ENCODE data around the gene SEZ6L. TPM values are rescaled to one million over a fixed set of nuclear protein-coding genes. Genes with fewer than 3 reads are reported as not detected.

The SEZ6L gene
- total RNA-seq, 1 donor from 2014 or later, result 1.2 TPM

DNA sequence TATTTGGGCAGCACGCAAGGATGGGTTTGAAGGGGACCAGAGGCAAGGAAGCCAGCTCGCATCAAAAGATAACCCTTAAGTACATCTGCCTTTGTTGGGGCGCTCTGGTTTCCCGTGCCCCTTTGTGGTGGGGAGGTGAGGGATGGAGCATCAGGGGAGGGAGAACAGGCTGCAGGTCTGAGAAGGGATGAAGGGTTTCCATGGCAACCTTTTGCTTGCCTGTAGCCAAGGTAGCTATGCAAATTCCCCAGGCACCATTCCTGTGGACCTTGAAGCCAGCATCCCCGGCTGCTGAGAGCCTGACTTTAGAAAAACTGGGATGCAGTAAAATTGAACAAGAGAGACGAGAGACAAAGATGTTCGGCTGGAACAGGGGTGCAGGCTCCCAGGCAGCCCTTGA lies 75.7 kb downstream of the SEZ6L start:
- no peak overlapping the region for H3K4me3 Mint-ChIP-seq (ENCODE audit: unreplicated experiment)
- TF ChIP-seq CTCF (IDR thresholded peaks at IDR 0.05; ENCODE audit: unreplicated experiment), result no peak
- peaks cover 2% of the 10 kb centered on the region for H3K27me3 Mint-ChIP-seq (ENCODE audit: unreplicated experiment)
- H3K36me3 Mint-ChIP-seq (ENCODE audit: low read depth, unreplicated experiment), result no peaks in the 10 kb centered on the region
- DNase-seq (ENCODE audit: low spot score), result no peak
- H3K27ac Mint-ChIP-seq (ENCODE audit: unreplicated experiment), result no peak overlapping the region
- peaks cover under 1% of the 10 kb centered on the region for H3K4me1 Mint-ChIP-seq (ENCODE audit: unreplicated experiment)
- H3K9me3 Mint-ChIP-seq (ENCODE audit: unreplicated experiment), result no peaks in the 10 kb centered on the region

GRCh38 chr22:26246552-26246951 lies 77.3 kb downstream of the SEZ6L start:
- no peak overlapping the region for H3K27ac Mint-ChIP-seq (ENCODE audit: unreplicated experiment)

DNA sequence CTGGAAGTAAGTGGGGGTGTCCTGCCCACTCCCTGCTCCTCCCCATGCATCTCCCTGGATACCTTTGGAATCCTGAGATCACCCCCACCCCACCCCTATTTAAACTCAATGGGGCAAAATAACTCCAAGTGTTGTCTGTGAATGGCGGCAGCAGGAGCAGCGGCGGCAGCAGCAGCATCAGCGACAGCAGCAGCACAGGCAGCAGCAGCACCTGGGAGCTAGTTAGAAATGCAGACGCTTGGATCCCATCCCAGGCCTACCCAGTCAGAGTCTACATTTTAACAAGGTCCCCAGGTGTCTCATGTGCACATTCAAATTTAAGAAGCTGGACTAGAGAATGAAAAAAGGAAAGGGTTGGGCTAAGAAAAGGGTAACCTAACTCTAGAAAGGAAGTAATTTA lies 82.6 kb downstream of the SEZ6L start:
- Mint-ChIP-seq H3K27me3 (ENCODE audit: unreplicated experiment) (peaks cover 3% of the 10 kb centered on the region), H3K36me3 (ENCODE audit: low read depth, unreplicated experiment) (no peaks in the 10 kb centered on the region), H3K4me1 (ENCODE audit: unreplicated experiment) (peaks cover 20% of the 10 kb centered on the region), H3K9me3 (ENCODE audit: unreplicated experiment) (no peaks in the 10 kb centered on the region), H3K4me3 (ENCODE audit: unreplicated experiment) (no peak overlapping the region), H3K27ac (ENCODE audit: unreplicated experiment) (no peak overlapping the region)
- TF ChIP-seq CTCF (IDR thresholded peaks at IDR 0.05; ENCODE audit: unreplicated experiment), result no peak
- no peak for DNase-seq (ENCODE audit: low spot score)

More at GRCh38 chr22:26246552-26246951, 77.3 kb downstream of the SEZ6L start:
- TF ChIP-seq CTCF (IDR thresholded peaks at IDR 0.05; ENCODE audit: unreplicated experiment), result no peak
- Mint-ChIP-seq H3K4me1 (ENCODE audit: unreplicated experiment) (no peaks in the 10 kb centered on the region), H3K4me3 (ENCODE audit: unreplicated experiment) (no peak overlapping the region), H3K27me3 (ENCODE audit: unreplicated experiment) (no peaks in the 10 kb centered on the region), H3K9me3 (ENCODE audit: unreplicated experiment) (no peaks in the 10 kb centered on the region), H3K36me3 (ENCODE audit: low read depth, unreplicated experiment) (no peaks in the 10 kb centered on the region)
- DNase-seq (ENCODE audit: low spot score), result no peak

GRCh38 chr22:26259510-26259909 lies 90.2 kb downstream of the SEZ6L start:
- no peak for TF ChIP-seq CTCF (IDR thresholded peaks at IDR 0.05; ENCODE audit: unreplicated experiment)
- Mint-ChIP-seq H3K36me3 (ENCODE audit: low read depth, unreplicated experiment) (no peaks in the 10 kb centered on the region), H3K27ac (ENCODE audit: unreplicated experiment) (no peak overlapping the region), H3K27me3 (ENCODE audit: unreplicated experiment) (peaks cover 6% of the 10 kb centered on the region), H3K4me3 (ENCODE audit: unreplicated experiment) (no peak overlapping the region), H3K4me1 (ENCODE audit: unreplicated experiment) (peaks cover 16% of the 10 kb centered on the region), H3K9me3 (ENCODE audit: unreplicated experiment) (no peaks in the 10 kb centered on the region)
- DNase-seq (ENCODE audit: low spot score), result peak; percentile 68

- TF ChIP-seq CTCF (IDR thresholded peaks at IDR 0.05; ENCODE audit: unreplicated experiment), result no peak
Observed at GRCh38 chr22:26264162-26264561, 94.9 kb downstream of the SEZ6L start.

More at GRCh38 chr22:26264162-26264561, 94.9 kb downstream of the SEZ6L start:
- Mint-ChIP-seq H3K36me3 (ENCODE audit: low read depth, unreplicated experiment) (no peaks in the 10 kb centered on the region), H3K4me3 (ENCODE audit: unreplicated experiment) (no peak overlapping the region), H3K9me3 (ENCODE audit: unreplicated experiment) (no peaks in the 10 kb centered on the region), H3K27ac (ENCODE audit: unreplicated experiment) (no peak overlapping the region), H3K27me3 (ENCODE audit: unreplicated experiment) (peaks cover under 1% of the 10 kb centered on the region), H3K4me1 (ENCODE audit: unreplicated experiment) (peaks cover 19% of the 10 kb centered on the region)
- no peak for DNase-seq (ENCODE audit: low spot score)
